B cell (primary cell): ENCODE results near the gene UNC5B. TPM values are rescaled to one million over a fixed set of nuclear protein-coding genes. Genes with fewer than 3 reads are reported as not detected.

ENCODE experiments used
- ATAC-seq: fragments of 200-7000 bp; cut with Tn5 transposase; one replicate; pipeline ENCODE4 v1.10.0; 2021; ENCODE audit warnings: low read depth, mild to moderate bottlenecking, moderate number of reproducible peaks, moderate library complexity
- CTCF ChIA-PET: fragments of 350-600 bp; sonication (Branson Sonifier 250); formaldehyde crosslinking; loops from one replicate; lab custom pipeline; 2021; ENCODE audit warnings: antibody characterized with exemption, inconsistent platforms; lab: Charles Lee
- POLR2A ChIA-PET: fragments of 350-600 bp; sonication (Branson Sonifier 250); formaldehyde crosslinking; loops from one replicate; lab custom pipeline; 2021; ENCODE audit warnings: antibody characterized with exemption; lab: Charles Lee
- DNase-seq: peaks from one replicate; pipeline ENCODE4 v3.0.0; 2013
- H2AFZ ChIP-seq: 2 replicates; pipeline ENCODE4 v1.6.1; 2012; ENCODE audit warnings: mild to moderate bottlenecking, low read depth, low read length; ENCODE audit not compliant: insufficient read depth, poor library complexity, severe bottlenecking
- H3K27ac ChIP-seq, 2 donors: 1 replicate in 1 of 2; 2 replicates in 1 of 2; pipeline ENCODE4 v1.5.1; 2012 to 2013; ENCODE audit warnings: low read length in 2 of 2, mild to moderate bottlenecking in 2 of 2, moderate library complexity in 1 of 2
- H3K27me3 ChIP-seq, 4 experiments: fragments of 200-600 bp in 1 of 4; sonication (generic) in 1 of 4; replicated peaks in 1 of 4; 1 replicate in 2 of 4; 2 replicates in 2 of 4; pipeline versions ENCODE4 v1.6.1 to v1.7.0; 2013 to 2016; ENCODE audit warnings: low read length in 3 of 4, mild to moderate bottlenecking in 2 of 4, mixed read lengths in 1 of 4, moderate library complexity in 1 of 4; ENCODE audit not compliant: insufficient read depth in 4 of 4, control insufficient read depth in 3 of 4; ENCODE audit errors: control extremely low read depth in 1 of 4
- H3K36me3 ChIP-seq, 2 experiments: replicated peaks in 1 of 2; 1 replicate in 1 of 2; 2 replicates in 1 of 2; pipeline versions ENCODE4 v1.6.1 to v1.7.1; 2013; ENCODE audit warnings: low read length in 1 of 2; ENCODE audit not compliant: insufficient read depth in 2 of 2, control insufficient read depth in 1 of 2; ENCODE audit errors: control extremely low read depth in 1 of 2, extremely low read depth in 1 of 2
- H3K4me1 ChIP-seq, 2 donors: fragments of 200-600 bp in 1 of 2; sonication (generic) in 1 of 2; 1 replicate in 1 of 2; 2 replicates in 1 of 2; pipeline versions ENCODE4 v1.5.1 to v1.6.1; 2013 to 2017; ENCODE audit warnings: low read length in 2 of 2; ENCODE audit not compliant: control insufficient read depth in 2 of 2, insufficient read depth in 2 of 2
- H3K4me2 ChIP-seq: replicated peaks from 2 replicates; pipeline ENCODE3; 2012; ENCODE audit warnings: mild to moderate bottlenecking, low read depth, low read length; ENCODE audit not compliant: poor library complexity, severe bottlenecking
- H3K4me3 ChIP-seq, 5 experiments: fragments of 200-600 bp in 1 of 5; sonication (generic) in 1 of 5; 1 replicate in 3 of 5; 2 replicates in 2 of 5; pipeline versions ENCODE4 v1.5.1 to v1.7.0; 2011 to 2016; ENCODE audit warnings: low read length in 4 of 5, mild to moderate bottlenecking in 4 of 5, low read depth in 2 of 5, control low read depth in 1 of 5, moderate library complexity in 1 of 5; ENCODE audit not compliant: insufficient read depth in 1 of 5; ENCODE audit errors: control extremely low read depth in 1 of 5, extremely low read depth in 1 of 5
- H3K79me2 ChIP-seq: fragments of 200-600 bp; sonication (generic); one replicate; pipeline ENCODE4 v1.6.0; 2016; ENCODE audit warnings: low read length; ENCODE audit not compliant: control insufficient read depth, insufficient read depth
- H3K9ac ChIP-seq: fragments of 200-600 bp; sonication (generic); 2 replicates; pipeline ENCODE4 v1.6.1; 2017; ENCODE audit warnings: mild to moderate bottlenecking, low read length, moderate library complexity
- H3K9me3 ChIP-seq, 3 donors: one replicate each; pipeline versions ENCODE4 v1.6.1 to v1.7.1; 2013; ENCODE audit warnings: low read length in 2 of 3; ENCODE audit not compliant: control insufficient read depth in 2 of 3, insufficient read depth in 1 of 3; ENCODE audit errors: control extremely low read depth in 1 of 3
- H4K20me1 ChIP-seq: 2 replicates; pipeline ENCODE4 v1.6.0; 2012; ENCODE audit warnings: mild to moderate bottlenecking, low read length; ENCODE audit not compliant: insufficient read depth, control insufficient read depth, poor library complexity, severe bottlenecking
- H3K27ac Mint-ChIP-seq: one replicate; pipeline ENCODE4 v1.8.0; 2021; ENCODE audit warnings: mixed read lengths
- H3K27me3 Mint-ChIP-seq: one replicate; pipeline ENCODE4 v1.8.0; 2021; ENCODE audit warnings: mixed read lengths
- H3K4me1 Mint-ChIP-seq: one replicate; pipeline ENCODE4 v1.8.0; 2021; ENCODE audit warnings: mixed read lengths
- H3K4me3 Mint-ChIP-seq: one replicate; pipeline ENCODE4 v1.8.0; 2021; ENCODE audit warnings: mixed read lengths
- H3K9me3 Mint-ChIP-seq: one replicate; pipeline ENCODE4 v1.8.0; 2022; ENCODE audit warnings: mixed read lengths; ENCODE audit not compliant: insufficient read depth
- CTCF ChIP-seq: fragments of 200-600 bp; IDR thresholded peaks from one replicate; pipeline ENCODE4 v1.8.0; 2022; ENCODE audit warnings: antibody characterized with exemption, mild to moderate bottlenecking
- EZH2 ChIP-seq: IDR thresholded peaks from 2 replicates; pipeline ENCODE4 v1.6.1; 2012; ENCODE audit warnings: borderline replicate concordance, low read depth, mild to moderate bottlenecking, moderate library complexity, low read length; ENCODE audit not compliant: insufficient read depth, poor library complexity, severe bottlenecking
- whole genome bisulfite sequencing: methylation state at CpG from one replicate; pipeline ENCODE4 v1.1.5; 2013; ENCODE audit warnings: missing lambda C conversion rate; ENCODE audit not compliant: insufficient coverage; 5-methylcytosine and 5-hydroxymethylcytosine counted together
- intact Hi-C: fragments of 100-400 bp; cut with micrococcal nuclease; formaldehyde crosslinking; loops from one replicate; pipeline ENCODE4 v1.10.0; 2022
- polyA plus RNA-seq: library from polyadenylated mRNA; depleted of rRNA; stranded (reverse); fragments of >200 nt; gene quantifications from 2 replicates; pipeline ENCODE4 v1.2.3, GENCODE V29; 2012
- total RNA-seq, 2 donors: library from RNA; stranded (reverse); fragments of 120-200 nt in 1 of 2; gene quantifications; 1 replicate in 1 of 2; 2 replicates in 1 of 2; pipeline versions ENCODE4 v1.2.3 to v1.2.4, GENCODE V29; 2013 to 2022

UNC5B gene
- total and polyA plus RNA-seq, 2 donors (not counting 1 experiment from before 2014, with no cell fraction given) = not detected

DNA sequence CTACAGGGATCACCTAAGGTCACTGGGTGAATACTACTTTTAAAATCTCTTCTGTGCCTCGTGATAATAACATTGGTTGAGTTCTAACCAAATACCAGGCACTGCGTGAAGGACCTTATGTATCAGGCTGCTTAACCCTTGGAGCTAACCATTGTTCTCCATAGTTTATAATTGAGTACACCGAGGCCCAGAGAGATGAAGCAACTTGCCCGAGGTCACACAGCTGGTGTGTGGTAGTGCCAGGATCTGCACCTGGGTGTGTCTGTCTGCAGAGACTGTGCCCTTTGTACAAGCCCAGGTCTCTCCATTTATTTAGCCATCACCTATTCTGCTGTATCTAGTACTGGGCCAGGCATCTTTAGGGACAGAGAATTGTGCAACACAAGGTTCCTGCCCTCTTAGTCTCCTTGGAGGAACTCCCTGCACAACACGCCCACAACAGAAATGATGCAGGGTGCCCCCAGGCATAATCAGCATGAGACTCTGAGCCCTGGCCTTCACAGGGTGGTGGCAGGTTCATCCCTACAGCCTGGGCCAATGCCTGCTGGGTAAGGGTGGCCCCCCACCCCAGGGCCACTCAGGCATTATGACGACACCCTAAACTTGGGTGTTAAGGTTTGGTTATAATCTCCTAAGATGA lies 31.5 kb downstream of the UNC5B start:
- Histone ChIP-seq H3K4me2 (no peak overlapping the region), H3K4me1 (peaks cover 0 to 3% of the 10 kb centered on the region in 2 donors), H3K79me2 (no peaks in the 10 kb centered on the region), H3K9ac (no peak overlapping the region), H3K4me3 (no peak overlapping the region), H3K36me3 (no peaks in the 10 kb centered on the region), H4K20me1 (no peaks in the 10 kb centered on the region), H2AFZ (no peak overlapping the region), H3K9me3 (no peaks in the 10 kb centered on the region), H3K27ac (no peak overlapping the region), H3K27me3 (peaks cover 0 to 14% (median 3%) of the 10 kb centered on the region in 4 experiments)
- intact Hi-C loops = no loop called here
- Mint-ChIP-seq H3K27me3 (peaks cover 45% of the 10 kb centered on the region), H3K27ac (no peak overlapping the region), H3K4me1 (peaks cover 5% of the 10 kb centered on the region), H3K9me3 (no peaks in the 10 kb centered on the region), H3K4me3 (no peak overlapping the region)
- WGBS = 90% methylated on average over 5 of the region's 6 CpGs
- ChIA-PET CTCF (no interaction called here), POLR2A (no interaction called here)
- DNase-seq = no peak
- no peak for TF ChIP-seq CTCF
- no peak for TF ChIP-seq EZH2
- ATAC-seq = no peak
